ENCODE data around the gene C9orf78. TPM values are rescaled to one million over a fixed set of nuclear protein-coding genes. Genes with fewer than 3 reads are reported as not detected.

C9orf78 gene
- total RNA-seq, 1 experiment from 2014 or later, result 36.4 TPM

GRCh38 chr9:129884220-129885017, 49.3 kb upstream of the C9orf78 start:
- no peaks in the 10 kb centered on the region for H3K27me3 Mint-ChIP-seq (ENCODE audit: low read depth)
- H3K4me1 Mint-ChIP-seq, result peaks cover 51% of the 10 kb centered on the region
- H3K4me3 Mint-ChIP-seq, result peak overlapping the region; percentile 63
- peak; percentile 56; the same call in 1 of the 2 replicates for TF ChIP-seq MAX (CRISPR knock-in tag; IDR thresholded peaks at IDR 0.05)
- peak; percentile 67; the same call in 1 of the 2 replicates for TF ChIP-seq SP1 (CRISPR knock-in tag; conservative IDR thresholded peaks at IDR 0.05)
- TF ChIP-seq ATF6 (CRISPR knock-in tag; IDR thresholded peaks at IDR 0.05), result no peak
- TF ChIP-seq, protein P1, sequence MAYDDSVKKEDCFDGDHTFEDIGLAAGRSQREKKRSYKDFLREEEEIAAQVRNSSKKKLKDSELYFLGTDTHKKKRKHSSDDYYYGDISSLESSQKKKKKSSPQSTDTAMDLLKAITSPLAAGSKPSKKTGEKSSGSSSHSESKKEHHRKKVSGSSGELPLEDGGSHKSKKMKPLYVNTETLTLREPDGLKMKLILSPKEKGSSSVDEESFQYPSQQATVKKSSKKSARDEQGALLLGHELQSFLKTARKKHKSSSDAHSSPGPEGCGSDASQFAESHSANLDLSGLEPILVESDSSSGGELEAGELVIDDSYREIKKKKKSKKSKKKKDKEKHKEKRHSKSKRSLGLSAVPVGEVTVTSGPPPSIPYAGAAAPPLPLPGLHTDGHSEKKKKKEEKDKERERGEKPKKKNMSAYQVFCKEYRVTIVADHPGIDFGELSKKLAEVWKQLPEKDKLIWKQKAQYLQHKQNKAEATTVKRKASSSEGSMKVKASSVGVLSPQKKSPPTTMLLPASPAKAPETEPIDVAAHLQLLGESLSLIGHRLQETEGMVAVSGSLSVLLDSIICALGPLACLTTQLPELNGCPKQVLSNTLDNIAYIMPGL (CRISPR knock-in tag; IDR thresholded peaks at IDR 0.05), result peak; percentile 3; the same call in 1 of the 2 replicates
- DNase-seq (ENCODE audit: low spot score) (peak; percentile 91), ATAC-seq (peak; percentile 86)
- ChIA-PET CTCF (interaction anchor here (0.6 to 1.5 kb wide), 5 partner anchors 9 to 215 kb away, joined by 3 to 5 read pairs (median 4); no protein-coding TSS in a partner anchor), POLR2A (interaction anchor here (0.7 kb wide), 1 partner anchor 84 kb away, joined by 3 read pairs; no protein-coding TSS in a partner anchor)
- no peaks in the 10 kb centered on the region for H3K9me3 Mint-ChIP-seq
- H3K27ac Mint-ChIP-seq, result peak overlapping the region; percentile 90
- H3K36me3 Mint-ChIP-seq, result no peaks in the 10 kb centered on the region

GRCh38 chr9:129881547-129882324, 46.7 kb upstream of the C9orf78 start:
- peaks cover 25% of the 10 kb centered on the region for H3K4me1 Mint-ChIP-seq
- no peaks in the 10 kb centered on the region for H3K27me3 Mint-ChIP-seq (ENCODE audit: low read depth)
- ATAC-seq (no peak), DNase-seq (ENCODE audit: low spot score) (no peak)
- no peaks in the 10 kb centered on the region for H3K36me3 Mint-ChIP-seq
- TF ChIP-seq ESRRA (CRISPR knock-in tag; IDR thresholded peaks at IDR 0.05; ENCODE audit: borderline replicate concordance), result no peak
- TF ChIP-seq, protein P2, sequence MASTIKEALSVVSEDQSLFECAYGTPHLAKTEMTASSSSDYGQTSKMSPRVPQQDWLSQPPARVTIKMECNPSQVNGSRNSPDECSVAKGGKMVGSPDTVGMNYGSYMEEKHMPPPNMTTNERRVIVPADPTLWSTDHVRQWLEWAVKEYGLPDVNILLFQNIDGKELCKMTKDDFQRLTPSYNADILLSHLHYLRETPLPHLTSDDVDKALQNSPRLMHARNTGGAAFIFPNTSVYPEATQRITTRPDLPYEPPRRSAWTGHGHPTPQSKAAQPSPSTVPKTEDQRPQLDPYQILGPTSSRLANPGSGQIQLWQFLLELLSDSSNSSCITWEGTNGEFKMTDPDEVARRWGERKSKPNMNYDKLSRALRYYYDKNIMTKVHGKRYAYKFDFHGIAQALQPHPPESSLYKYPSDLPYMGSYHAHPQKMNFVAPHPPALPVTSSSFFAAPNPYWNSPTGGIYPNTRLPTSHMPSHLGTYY (CRISPR knock-in tag; IDR thresholded peaks at IDR 0.05), result no peak
- POLR2A ChIA-PET, result interaction anchor here (1.3 kb wide), 1 partner anchor 14 kb away, joined by 3 read pairs; no protein-coding TSS in a partner anchor
- H3K4me3 Mint-ChIP-seq, result no peak overlapping the region
- H3K27ac Mint-ChIP-seq, result no peak overlapping the region; the same call in 1 of the 2 replicates
- no peaks in the 10 kb centered on the region for H3K9me3 Mint-ChIP-seq
- CTCF ChIA-PET, result no interaction called here

DNA sequence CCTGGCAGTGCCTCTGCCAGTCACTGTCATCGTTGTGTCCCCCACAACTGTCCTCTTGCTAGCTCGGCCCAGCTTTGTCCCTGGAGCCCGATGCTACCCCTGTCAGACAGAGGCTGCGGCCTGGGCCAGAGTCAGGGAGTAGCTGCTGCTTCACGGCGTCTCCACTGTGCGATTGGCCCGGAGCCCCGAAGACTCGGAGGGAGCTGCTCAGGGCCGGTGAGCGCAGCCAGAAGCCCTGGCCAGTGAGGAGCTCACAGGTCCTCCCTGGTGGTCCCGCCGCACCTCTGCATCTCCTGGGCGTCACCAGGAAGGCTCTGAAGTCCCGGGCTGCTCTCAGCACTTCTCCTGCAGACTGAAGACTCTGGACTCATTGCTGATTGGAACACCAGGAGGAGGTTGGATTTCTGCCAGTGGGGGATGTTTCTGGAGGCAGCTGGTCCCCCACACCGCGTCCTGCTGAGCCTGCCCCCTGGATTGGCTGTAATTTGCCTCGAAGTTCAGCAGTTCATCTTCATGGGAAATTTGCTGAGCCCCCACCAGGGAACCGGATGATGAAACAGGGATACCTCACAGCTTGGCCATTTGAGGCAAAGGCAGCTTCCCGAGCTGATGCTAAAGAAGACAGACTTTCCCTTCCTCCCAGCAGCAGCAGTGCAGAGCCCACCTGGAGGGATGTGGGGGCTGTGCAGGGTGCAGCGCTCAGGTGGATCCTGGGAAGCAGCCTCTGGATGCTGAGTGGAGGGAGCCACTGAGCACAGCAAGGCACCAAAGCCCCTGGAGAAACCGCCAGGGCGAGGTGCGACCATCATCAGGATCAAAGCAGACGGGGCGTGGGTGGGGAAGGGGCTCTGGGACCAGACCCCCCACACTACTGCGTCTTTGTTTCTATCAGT, 45.8 kb upstream of the C9orf78 start:
- POLR2A ChIA-PET, result no interaction called here
- Mint-ChIP-seq H3K27ac (peak overlapping the region; percentile 74), H3K4me1 (peaks cover 20% of the 10 kb centered on the region), H3K27me3 (ENCODE audit: low read depth) (no peaks in the 10 kb centered on the region), H3K9me3 (no peaks in the 10 kb centered on the region), H3K36me3 (no peaks in the 10 kb centered on the region), H3K4me3 (no peak overlapping the region)
- no peak for ATAC-seq
- CTCF ChIA-PET, result interaction anchor here (0.6 kb wide), 1 partner anchor 580 kb away, joined by 3 read pairs; no protein-coding TSS in a partner anchor
- no peak for DNase-seq (ENCODE audit: low spot score)
- TF ChIP-seq, protein P3, sequence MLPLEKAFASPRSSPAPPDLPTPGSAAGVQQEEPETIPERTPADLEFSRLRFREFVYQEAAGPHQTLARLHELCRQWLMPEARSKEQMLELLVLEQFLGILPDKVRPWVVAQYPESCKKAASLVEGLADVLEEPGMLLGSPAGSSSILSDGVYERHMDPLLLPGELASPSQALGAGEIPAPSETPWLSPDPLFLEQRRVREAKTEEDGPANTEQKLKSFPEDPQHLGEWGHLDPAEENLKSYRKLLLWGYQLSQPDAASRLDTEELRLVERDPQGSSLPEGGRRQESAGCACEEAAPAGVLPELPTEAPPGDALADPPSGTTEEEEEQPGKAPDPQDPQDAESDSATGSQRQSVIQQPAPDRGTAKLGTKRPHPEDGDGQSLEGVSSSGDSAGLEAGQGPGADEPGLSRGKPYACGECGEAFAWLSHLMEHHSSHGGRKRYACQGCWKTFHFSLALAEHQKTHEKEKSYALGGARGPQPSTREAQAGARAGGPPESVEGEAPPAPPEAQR (CRISPR knock-in tag; IDR thresholded peaks at IDR 0.05), result no peak
- TF ChIP-seq PREB (CRISPR knock-in tag; IDR thresholded peaks at IDR 0.05; ENCODE audit: borderline replicate concordance) (no peak), NFYB (CRISPR knock-in tag; conservative IDR thresholded peaks at IDR 0.05; ENCODE audit: low read depth) (no peak), ESRRA (CRISPR knock-in tag; IDR thresholded peaks at IDR 0.05; ENCODE audit: borderline replicate concordance) (no peak), ZNF138 (CRISPR knock-in tag; conservative IDR thresholded peaks at IDR 0.05) (no peak)
- TF ChIP-seq, protein P4, sequence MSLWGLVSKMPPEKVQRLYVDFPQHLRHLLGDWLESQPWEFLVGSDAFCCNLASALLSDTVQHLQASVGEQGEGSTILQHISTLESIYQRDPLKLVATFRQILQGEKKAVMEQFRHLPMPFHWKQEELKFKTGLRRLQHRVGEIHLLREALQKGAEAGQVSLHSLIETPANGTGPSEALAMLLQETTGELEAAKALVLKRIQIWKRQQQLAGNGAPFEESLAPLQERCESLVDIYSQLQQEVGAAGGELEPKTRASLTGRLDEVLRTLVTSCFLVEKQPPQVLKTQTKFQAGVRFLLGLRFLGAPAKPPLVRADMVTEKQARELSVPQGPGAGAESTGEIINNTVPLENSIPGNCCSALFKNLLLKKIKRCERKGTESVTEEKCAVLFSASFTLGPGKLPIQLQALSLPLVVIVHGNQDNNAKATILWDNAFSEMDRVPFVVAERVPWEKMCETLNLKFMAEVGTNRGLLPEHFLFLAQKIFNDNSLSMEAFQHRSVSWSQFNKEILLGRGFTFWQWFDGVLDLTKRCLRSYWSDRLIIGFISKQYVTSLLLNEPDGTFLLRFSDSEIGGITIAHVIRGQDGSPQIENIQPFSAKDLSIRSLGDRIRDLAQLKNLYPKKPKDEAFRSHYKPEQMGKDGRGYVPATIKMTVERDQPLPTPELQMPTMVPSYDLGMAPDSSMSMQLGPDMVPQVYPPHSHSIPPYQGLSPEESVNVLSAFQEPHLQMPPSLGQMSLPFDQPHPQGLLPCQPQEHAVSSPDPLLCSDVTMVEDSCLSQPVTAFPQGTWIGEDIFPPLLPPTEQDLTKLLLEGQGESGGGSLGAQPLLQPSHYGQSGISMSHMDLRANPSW (CRISPR knock-in tag; conservative IDR thresholded peaks at IDR 0.05; ENCODE audit: low read depth), result no peak
